IMR-90 (cell line): Measurements from ENCODE around the gene IFT81. TPM values are rescaled to one million over a fixed set of nuclear protein-coding genes. Genes with fewer than 3 reads are reported as not detected.

Experiments used
- ATAC-seq: fragments of 200-7000 bp; cut with Tn5 transposase; 2 replicates; pipeline ENCODE4 v1.9.1; 2020; ENCODE audit warnings: low read depth, mild to moderate bottlenecking, moderate library complexity
- BruUV-seq: library from RNA; stranded (reverse); fragments of 400-500 nt; replicated peaks from 2 replicates; lab custom pipeline; 2021; lab: Mats Ljungman, UMichigan
- CTCF ChIA-PET: fragments of 300-600 bp; formaldehyde crosslinking; extraction: SDS; loops from one replicate; lab custom pipeline; 2021; ENCODE audit warnings: antibody characterized with exemption; lab: Yijun Ruan, JAX
- POLR2A ChIA-PET: fragments of 300-600 bp; sonication (Branson Sonifier 250); formaldehyde crosslinking; loops from one replicate; lab custom pipeline; 2022; ENCODE audit warnings: antibody characterized with exemption; ENCODE audit not compliant: unreplicated experiment; lab: Charles Lee
- DNase-seq: peaks from one replicate; pipeline ENCODE4 v3.0.0; 2013
- H2AFZ ChIP-seq: replicated peaks from 2 replicates; pipeline ENCODE3; 2013; ENCODE audit warnings: low read length, mild to moderate bottlenecking; ENCODE audit not compliant: poor library complexity
- H2AK5ac ChIP-seq: 2 replicates; pipeline ENCODE4 v1.6.1; 2013; ENCODE audit warnings: low read depth, low read length, inconsistent platforms
- H2AK9ac ChIP-seq: replicated peaks from 2 replicates; pipeline ENCODE3; 2013; ENCODE audit warnings: mild to moderate bottlenecking, low read depth, low read length, moderate library complexity; ENCODE audit not compliant: poor library complexity
- H2BK120ac ChIP-seq: 2 replicates; pipeline ENCODE4 v1.6.1; 2013; ENCODE audit warnings: low read depth, low read length, inconsistent platforms
- H2BK15ac ChIP-seq: 3 replicates; pipeline ENCODE4 v1.6.1; 2013; ENCODE audit warnings: low read depth, low read length, inconsistent platforms
- H2BK20ac ChIP-seq: 2 replicates; pipeline ENCODE4 v1.6.1; 2013; ENCODE audit warnings: low read depth, mild to moderate bottlenecking, inconsistent platforms, low read length, moderate library complexity
- H2BK5ac ChIP-seq: 2 replicates; pipeline ENCODE4 v1.6.1; 2013; ENCODE audit warnings: mild to moderate bottlenecking, low read depth, low read length, inconsistent platforms; ENCODE audit not compliant: poor library complexity, severe bottlenecking
- H3K14ac ChIP-seq: replicated peaks from 2 replicates; pipeline ENCODE4 v1.6.1; 2013; ENCODE audit warnings: low read depth, low read length, inconsistent platforms
- H3K18ac ChIP-seq: 2 replicates; pipeline ENCODE4 v1.6.1; 2013; ENCODE audit warnings: low read depth, low read length, control low read depth
- H3K23ac ChIP-seq: 2 replicates; pipeline ENCODE4 v1.6.1; 2013; ENCODE audit warnings: low read depth, low read length, inconsistent platforms
- H3K27ac ChIP-seq: 2 replicates; pipeline ENCODE4 v1.5.1; 2013; ENCODE audit warnings: mild to moderate bottlenecking, control low read depth, low read length; ENCODE audit not compliant: insufficient read depth
- H3K27me3 ChIP-seq: 2 replicates; pipeline ENCODE4 v1.6.1; 2013; ENCODE audit warnings: low read length; ENCODE audit not compliant: control insufficient read depth, insufficient read depth
- H3K36me3 ChIP-seq: 2 replicates; pipeline ENCODE4 v1.6.1; 2013; ENCODE audit warnings: low read length, mixed read lengths; ENCODE audit not compliant: control insufficient read depth, insufficient read depth
- H3K4ac ChIP-seq: 2 replicates; pipeline ENCODE4 v1.6.1; 2013; ENCODE audit warnings: low read depth, low read length, inconsistent platforms
- H3K4me1 ChIP-seq: 2 replicates; pipeline ENCODE4 v1.6.1; 2013; ENCODE audit warnings: low read length, mixed read lengths; ENCODE audit not compliant: control insufficient read depth, insufficient read depth
- H3K4me2 ChIP-seq: 2 replicates; pipeline ENCODE4 v1.6.1; 2013; ENCODE audit warnings: low read depth, mild to moderate bottlenecking, control low read depth, low read length, moderate library complexity
- H3K4me3 ChIP-seq: 2 replicates; pipeline ENCODE4 v1.5.1; 2013; ENCODE audit warnings: low read depth, mild to moderate bottlenecking, control low read depth, low read length, moderate library complexity; ENCODE audit not compliant: insufficient read depth
- H3K56ac ChIP-seq: 2 replicates; pipeline ENCODE4 v1.6.1; 2013; ENCODE audit warnings: low read length, inconsistent platforms; ENCODE audit not compliant: insufficient read depth; ENCODE audit errors: extremely low read depth
- H3K79me1 ChIP-seq, 2 experiments: 2 replicates each; pipeline ENCODE4 v1.6.1; 2013; ENCODE audit warnings: low read length in 2 of 2, inconsistent platforms in 1 of 2, low read depth in 1 of 2
- H3K9ac ChIP-seq: 2 replicates; pipeline ENCODE4 v1.6.1; 2013; ENCODE audit warnings: low read depth, low read length, control low read depth
- H3K9me1 ChIP-seq: 2 replicates; pipeline ENCODE4 v1.6.1; 2013; ENCODE audit warnings: low read length, inconsistent platforms; ENCODE audit not compliant: insufficient read depth
- H3K9me3 ChIP-seq: 2 replicates; pipeline ENCODE4 v1.6.1; 2013; ENCODE audit warnings: low read length; ENCODE audit not compliant: control insufficient read depth, insufficient read depth
- H4K20me1 ChIP-seq: 2 replicates; pipeline ENCODE4 v1.6.1; 2013; ENCODE audit warnings: low read length, inconsistent platforms; ENCODE audit not compliant: insufficient read depth
- H4K5ac ChIP-seq: 2 replicates; pipeline ENCODE4 v1.6.1; 2013; ENCODE audit warnings: mild to moderate bottlenecking, low read depth, low read length, control low read depth
- H4K8ac ChIP-seq, 2 experiments: 2 replicates each; pipeline ENCODE4 v1.6.1; 2013; ENCODE audit warnings: low read depth in 2 of 2, low read length in 2 of 2, control low read depth in 1 of 2, inconsistent platforms in 1 of 2
- H4K91ac ChIP-seq: 2 replicates; pipeline ENCODE4 v1.6.1; 2013; ENCODE audit warnings: low read depth, low read length, inconsistent platforms; ENCODE audit not compliant: insufficient read depth
- BHLHE40 ChIP-seq: fragments of 150-350 bp; IDR thresholded peaks from 2 replicates; pipeline ENCODE4 v1.6.1; 2016; ENCODE audit warnings: mild to moderate bottlenecking, low read depth, low read length
- CEBPB ChIP-seq: IDR thresholded peaks from 2 replicates; pipeline ENCODE4 v1.6.1; 2012; ENCODE audit warnings: low read depth, low read length, improper control_type of control experiment
- MAFK ChIP-seq: IDR thresholded peaks from 2 replicates; pipeline ENCODE4 v1.6.1; 2012; ENCODE audit warnings: low read depth, low read length, improper control_type of control experiment
- MAZ ChIP-seq: IDR thresholded peaks from 2 replicates; pipeline ENCODE4 v1.6.1; 2012; ENCODE audit warnings: low read depth, mild to moderate bottlenecking, low read length, improper control_type of control experiment, moderate library complexity, borderline replicate concordance
- MXI1 ChIP-seq: IDR thresholded peaks from 2 replicates; pipeline ENCODE4 v1.6.1; 2012; ENCODE audit warnings: low read depth, mild to moderate bottlenecking, low read length, moderate library complexity, borderline replicate concordance
- NFE2L2 ChIP-seq: fragments of 150-350 bp; IDR thresholded peaks from 2 replicates; pipeline ENCODE4 v1.6.1; 2016; ENCODE audit warnings: low read depth, mild to moderate bottlenecking, low read length
- SMC3 ChIP-seq: fragments of 150-350 bp; IDR thresholded peaks from 2 replicates; pipeline ENCODE4 v1.6.1; 2016; ENCODE audit warnings: low read depth, mild to moderate bottlenecking, antibody characterized with exemption, low read length, moderate library complexity
- USF2 ChIP-seq: fragments of 150-350 bp; IDR thresholded peaks from 2 replicates; pipeline ENCODE4 v1.6.1; 2017; ENCODE audit warnings: mild to moderate bottlenecking, antibody characterized with exemption, low read length, low read depth
- dilution Hi-C: fragments of 300-500 bp; cut with HindIII; formaldehyde crosslinking; loops from one replicate; pipeline ENCODE4 v1.14.3; 2018; ENCODE audit warnings: low sequenced_read_pairs; ENCODE audit not compliant: unreplicated experiment
- in situ Hi-C: fragments of 300-500 bp; cut with MboI; formaldehyde crosslinking; loops from 3 replicates; pipeline ENCODE4 v1.14.3; 2019; ENCODE audit warnings: low sequenced_read_pairs, inconsistent platforms, mixed read lengths
- intact Hi-C: fragments of 100-400 bp; cut with micrococcal nuclease; formaldehyde crosslinking; loops from 2 replicates; pipeline ENCODE4 v1.10.0; 2022
- polyA plus RNA-seq, 3 experiments: library from polyadenylated mRNA; depleted of rRNA; stranded (reverse); fragments of >200 nt; gene quantifications; 2 replicates each; pipeline ENCODE4 v1.2.3, GENCODE V29; 2012; ENCODE audit warnings: low replicate concordance in 1 of 3
- total RNA-seq: library from RNA; depleted of rRNA; stranded (reverse); fragments of >200 nt; gene quantifications from 2 replicates; pipeline ENCODE4 v1.2.3, GENCODE V29; 2012

The IFT81 gene
- total and polyA plus RNA-seq, 2 of the 4 experiments (the other 2 are of a cell fraction), result 6.1 to 8.1 TPM

DNA sequence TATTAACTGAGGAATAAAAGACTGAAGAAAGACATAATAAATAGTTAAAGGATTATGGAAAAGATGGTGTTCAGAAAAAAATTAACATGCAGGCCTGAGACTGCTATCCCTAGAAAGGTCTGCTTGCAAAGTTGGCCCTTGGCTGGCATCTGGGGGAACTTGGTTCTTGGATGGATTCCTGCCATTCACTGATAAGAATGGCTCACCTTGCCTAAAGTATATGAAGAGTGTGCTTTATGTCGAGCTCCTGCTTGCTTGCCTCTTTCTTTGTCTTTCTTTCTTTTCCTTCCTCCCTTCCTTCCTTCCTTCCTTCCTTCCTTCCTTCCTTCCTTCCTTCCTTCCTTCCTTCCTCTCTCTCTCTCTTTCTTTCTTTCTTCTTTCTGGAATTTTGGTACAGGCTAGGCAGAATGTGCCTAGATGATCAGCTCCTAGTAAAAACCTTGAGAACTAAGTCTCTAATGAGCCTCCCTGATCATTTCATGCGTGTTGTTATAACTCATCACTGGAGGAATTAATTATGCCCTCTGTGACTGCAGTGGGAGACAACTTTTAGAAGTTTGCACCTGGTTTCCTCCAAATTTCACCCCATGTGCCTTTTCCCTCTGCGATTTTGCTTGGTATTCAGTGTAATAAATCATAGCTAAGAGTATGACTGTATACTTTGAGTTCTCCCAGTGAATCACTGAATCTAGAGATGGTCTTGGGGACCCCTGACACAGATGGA, 44.7 kb downstream of the IFT81 start (continued):
- no peak for TF ChIP-seq NFE2L2

- DNase-seq (no peak), ATAC-seq (no peak)
- no peak overlapping the region for H2BK120ac ChIP-seq
- no peak overlapping the region for H4K5ac ChIP-seq
- H3K14ac ChIP-seq, result no peak overlapping the region
- no peak overlapping the region for H2AK5ac ChIP-seq
- peaks cover 9% of the 10 kb centered on the region for H3K36me3 ChIP-seq
- no peak overlapping the region for H3K27ac ChIP-seq
- in situ Hi-C loops (no loop called here), intact Hi-C loops (no loop called here), dilution Hi-C loops (no loop called here)
- H2AFZ ChIP-seq, result no peak overlapping the region
- no peaks in the 10 kb centered on the region for H3K27me3 ChIP-seq
- no peak overlapping the region for H3K4ac ChIP-seq
- TF ChIP-seq MAFK, result no peak
- TF ChIP-seq CEBPB, result no peak
- TF ChIP-seq MAZ, result no peak
- no peak for TF ChIP-seq MXI1
- no peak for TF ChIP-seq SMC3
- TF ChIP-seq BHLHE40, result no peak
- no peak for TF ChIP-seq USF2
- CTCF ChIA-PET, result no interaction called here
- H3K9me1 ChIP-seq, result peaks cover 3% of the 10 kb centered on the region; the same call in 1 of the 2 replicates
- POLR2A ChIA-PET, result no interaction called here
- no peak overlapping the region for H3K23ac ChIP-seq
- no peak overlapping the region for H2BK5ac ChIP-seq
- peaks cover 2% of the 10 kb centered on the region; the same call in 1 of the 2 replicates for H3K4me1 ChIP-seq
- no peak overlapping the region for H4K8ac ChIP-seq
- no TSS peak for BruUV-seq
- H3K9ac ChIP-seq, result no peak overlapping the region
- H2AK9ac ChIP-seq, result no peak overlapping the region
- H3K4me2 ChIP-seq, result no peak overlapping the region
- H4K91ac ChIP-seq, result no peak overlapping the region
- H3K79me1 ChIP-seq, result peaks cover 0 to 3% of the 10 kb centered on the region in 2 experiments; a peak in 1 of 4 replicates
- no peak overlapping the region for H2BK15ac ChIP-seq
- H3K9me3 ChIP-seq, result no peaks in the 10 kb centered on the region
- H3K56ac ChIP-seq, result no peak overlapping the region
- no peak overlapping the region for H3K18ac ChIP-seq
- no peak overlapping the region for H3K4me3 ChIP-seq
- no peak overlapping the region for H2BK20ac ChIP-seq
- no peaks in the 10 kb centered on the region for H4K20me1 ChIP-seq
Observed at GRCh38 chr12:110170535-110171185, 46.5 kb downstream of the IFT81 start.
